ENCODE measurements around the gene FBXW11. TPM values are rescaled to one million over a fixed set of nuclear protein-coding genes. Genes with fewer than 3 reads are reported as not detected.

FBXW11 gene
- total and polyA plus RNA-seq, 10 of the 15 experiments (the other 5 are each of a cell fraction or from before 2014, with no cell fraction given) = 4.3 to 61.5 (median 40.0) TPM

DNA sequence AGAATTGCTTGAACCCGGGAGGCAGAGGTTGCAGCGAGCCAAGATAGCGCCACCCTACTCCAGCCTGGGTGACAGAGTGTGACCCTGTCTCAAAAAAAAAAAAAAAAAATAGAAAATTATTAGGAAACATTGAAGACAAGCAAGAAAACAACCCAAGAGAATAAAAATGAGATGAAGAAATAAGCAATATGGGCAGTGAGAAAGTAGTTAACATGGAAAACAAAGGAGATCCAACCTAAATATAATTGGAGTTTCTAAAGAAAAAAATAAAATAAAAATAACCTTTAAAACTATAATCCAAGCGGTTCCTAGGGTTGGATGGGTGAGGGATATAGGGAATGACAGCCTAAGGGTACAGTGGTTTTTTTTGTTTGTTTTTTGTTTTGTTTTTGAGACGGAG lies 71.9 kb downstream of the FBXW11 start:
- BruUV-seq (replicated peaks) = no TSS peak

DNA sequence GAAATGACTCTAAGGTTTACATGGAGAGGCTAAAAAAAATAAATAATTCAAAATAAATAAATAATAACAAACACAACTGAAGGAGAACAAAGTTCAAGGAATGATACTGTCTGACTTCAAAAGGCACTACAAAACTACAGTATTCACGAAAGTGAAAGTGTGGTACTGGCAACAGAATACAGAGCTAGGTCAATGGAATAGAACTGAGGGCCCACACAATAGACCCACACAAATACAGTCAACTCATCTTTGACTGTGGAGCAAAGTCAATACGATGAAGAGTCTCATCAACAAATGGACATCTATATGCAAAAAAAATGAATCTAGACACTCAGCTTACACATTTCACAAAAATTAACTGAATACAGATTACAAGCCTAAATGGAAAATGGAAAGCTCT lies 75.3 kb downstream of the FBXW11 start:
- in situ Hi-C loops (cut with MboI) = no loop called here
- peak; percentile 7 for FAIRE-seq
- H3K27me3 ChIP-seq (replicated peaks in 1 of 2; ENCODE audit: control insufficient read depth in 2 of 2, insufficient read depth in 2 of 2, low read length in 1 of 2) = no peaks in the 10 kb centered on the region
- BruUV-seq (replicated peaks) = no TSS peak
- intact Hi-C loops (cut with micrococcal nuclease; ENCODE audit: unreplicated experiment) = no loop called here
- ChIA-PET POLR2A (interaction anchor here (0.6 to 1.6 kb wide), 3 partner anchors 9 to 74 kb away, joined by 3 to 4 read pairs (median 4); no protein-coding TSS in a partner anchor), CTCF (interaction anchor here (0.6 to 1.2 kb wide), 6 partner anchors 9 to 84 kb away, joined by 3 to 4 read pairs (median 3); no protein-coding TSS in a partner anchor), SMC1A (ENCODE audit: uncharacterized antibody, unreplicated experiment) (interaction anchor here (0.7 to 1.4 kb wide), 9 partner anchors 11 to 75 kb away, joined by 3 to 6 read pairs (median 4); partner anchors contain the start of gene FBXW11), RAD21 (ENCODE audit: unreplicated experiment) (interaction anchor here (0.9 to 1.7 kb wide), 2 partner anchors 18 to 35 kb away, joined by 3 to 7 read pairs; no protein-coding TSS in a partner anchor)
- no peaks in the 10 kb centered on the region for H3K36me3 ChIP-seq (ENCODE audit: control insufficient read depth in 2 of 2, insufficient read depth in 2 of 2, low read length in 1 of 2)
- H4K20me1 ChIP-seq (ENCODE audit: control insufficient read depth, insufficient read depth) = no peaks in the 10 kb centered on the region
- no peak overlapping the region for H3K27ac ChIP-seq (ENCODE audit: control insufficient read depth, insufficient read depth)
- H3K9ac ChIP-seq (ENCODE audit: control insufficient read depth, insufficient read depth, low read length) = no peak overlapping the region
- TF ChIP-seq, protein P1, sequence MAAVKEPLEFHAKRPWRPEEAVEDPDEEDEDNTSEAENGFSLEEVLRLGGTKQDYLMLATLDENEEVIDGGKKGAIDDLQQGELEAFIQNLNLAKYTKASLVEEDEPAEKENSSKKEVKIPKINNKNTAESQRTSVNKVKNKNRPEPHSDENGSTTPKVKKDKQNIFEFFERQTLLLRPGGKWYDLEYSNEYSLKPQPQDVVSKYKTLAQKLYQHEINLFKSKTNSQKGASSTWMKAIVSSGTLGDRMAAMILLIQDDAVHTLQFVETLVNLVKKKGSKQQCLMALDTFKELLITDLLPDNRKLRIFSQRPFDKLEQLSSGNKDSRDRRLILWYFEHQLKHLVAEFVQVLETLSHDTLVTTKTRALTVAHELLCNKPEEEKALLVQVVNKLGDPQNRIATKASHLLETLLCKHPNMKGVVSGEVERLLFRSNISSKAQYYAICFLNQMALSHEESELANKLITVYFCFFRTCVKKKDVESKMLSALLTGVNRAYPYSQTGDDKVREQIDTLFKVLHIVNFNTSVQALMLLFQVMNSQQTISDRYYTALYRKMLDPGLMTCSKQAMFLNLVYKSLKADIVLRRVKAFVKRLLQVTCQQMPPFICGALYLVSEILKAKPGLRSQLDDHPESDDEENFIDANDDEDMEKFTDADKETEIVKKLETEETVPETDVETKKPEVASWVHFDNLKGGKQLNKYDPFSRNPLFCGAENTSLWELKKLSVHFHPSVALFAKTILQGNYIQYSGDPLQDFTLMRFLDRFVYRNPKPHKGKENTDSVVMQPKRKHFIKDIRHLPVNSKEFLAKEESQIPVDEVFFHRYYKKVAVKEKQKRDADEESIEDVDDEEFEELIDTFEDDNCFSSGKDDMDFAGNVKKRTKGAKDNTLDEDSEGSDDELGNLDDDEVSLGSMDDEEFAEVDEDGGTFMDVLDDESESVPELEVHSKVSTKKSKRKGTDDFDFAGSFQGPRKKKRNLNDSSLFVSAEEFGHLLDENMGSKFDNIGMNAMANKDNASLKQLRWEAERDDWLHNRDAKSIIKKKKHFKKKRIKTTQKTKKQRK (IDR thresholded peaks at IDR 0.05; ENCODE audit: low read depth, low read length) = no peak
- H3K4me2 ChIP-seq (ENCODE audit: control insufficient read depth, insufficient read depth) = no peak overlapping the region
- no peak overlapping the region for H2AFZ ChIP-seq (ENCODE audit: control insufficient read depth, low read depth, low read length)
- no peak for DNase-seq (ENCODE audit: low read depth, low spot score)
- peaks cover 11% of the 10 kb centered on the region; the same call in 1 of the 2 replicates for H3K4me1 ChIP-seq (ENCODE audit: control insufficient read depth, insufficient read depth, low read length)
- 20% methylated on average over 2 of the region's 2 CpGs for WGBS (ENCODE audit: insufficient coverage, insufficient replicate concordance, low lambda C conversion rate, missing lambda C conversion rate)
- H3K9me3 ChIP-seq (replicated peaks; ENCODE audit: control insufficient read depth, insufficient read depth, low read length) = peaks cover 2% of the 10 kb centered on the region; the same call in 2 of the 3 replicates
- H3K4me3 ChIP-seq = no peak overlapping the region
- H3K79me2 ChIP-seq (ENCODE audit: control insufficient read depth, insufficient read depth, low read length) = peaks cover 66% of the 10 kb centered on the region
- peak; percentile 88 for ATAC-seq

More for the DNA sequence above, 71.9 kb downstream of the FBXW11 start:
- whole genome bisulfite sequencing (ENCODE audit: insufficient coverage, insufficient replicate concordance, low lambda C conversion rate, missing lambda C conversion rate) = 98% methylated on average over 5 of the region's 5 CpGs
- Histone ChIP-seq H2AFZ (ENCODE audit: control insufficient read depth, low read depth, low read length) (no peak overlapping the region), H3K79me2 (ENCODE audit: control insufficient read depth, insufficient read depth, low read length) (peaks cover 59% of the 10 kb centered on the region), H3K4me1 (ENCODE audit: control insufficient read depth, insufficient read depth, low read length) (peaks cover 4% of the 10 kb centered on the region; the same call in 1 of the 2 replicates), H3K9ac (ENCODE audit: control insufficient read depth, insufficient read depth, low read length) (no peak overlapping the region), H3K36me3 (ENCODE audit: control insufficient read depth in 2 of 2, insufficient read depth in 2 of 2, low read length in 1 of 2) (peaks cover 0 to 2% of the 10 kb centered on the region in 2 experiments; a peak in 1 of 4 replicates), H3K27ac (ENCODE audit: control insufficient read depth, insufficient read depth) (no peak overlapping the region), H3K4me2 (ENCODE audit: control insufficient read depth, insufficient read depth) (no peak overlapping the region), H4K20me1 (ENCODE audit: control insufficient read depth, insufficient read depth) (no peaks in the 10 kb centered on the region), H3K4me3 (no peak overlapping the region), H3K27me3 (replicated peaks in 1 of 2; ENCODE audit: control insufficient read depth in 2 of 2, insufficient read depth in 2 of 2, low read length in 1 of 2) (no peaks in the 10 kb centered on the region), H3K9me3 (replicated peaks; ENCODE audit: control insufficient read depth, insufficient read depth, low read length) (peaks cover 1% of the 10 kb centered on the region; the same call in 1 of the 3 replicates)
- TF ChIP-seq NFIC (IDR thresholded peaks at IDR 0.05; ENCODE audit: low read depth, low read length) = no peak
- no peak for FAIRE-seq
- ChIA-PET POLR2A (no interaction called here), CTCF (interaction anchor here (0.8 kb wide), 1 partner anchor 1988 kb away, joined by 5 read pairs; no protein-coding TSS in a partner anchor), RAD21 (ENCODE audit: unreplicated experiment) (no interaction called here), SMC1A (ENCODE audit: uncharacterized antibody, unreplicated experiment) (no interaction called here)
- ATAC-seq = no peak
- DNase-seq (ENCODE audit: low read depth, low spot score) = no peak
- in situ Hi-C loops (cut with MboI) = no loop called here
- intact Hi-C loops (cut with micrococcal nuclease; ENCODE audit: unreplicated experiment) = no loop called here
